Activated T-cell treated with anti-CD3 and anti-CD28 coated beads for 1 hour (primary cell): ENCODE data around the gene CCIN.
"Not testable (repeated sequence)": the region's sequence is repeated elsewhere in the genome, so short reads cannot be mapped to it uniquely, and the experiment has no call there.

Source experiments
- DNase-seq: peaks from one replicate; pipeline ENCODE4 v3.0.0-alpha.2; 2020; ENCODE audit warnings: low read depth

Gene CCIN

GRCh38 chr9:36160126-36160525 is 9.1 kb upstream of the CCIN start:
- DNase-seq: not testable (repeated sequence)

- no peak for DNase-seq
These were observed 8.0 kb upstream of the CCIN start for GRCh38 chr9:36161187-36161586.

GRCh38 chr9:36162211-36162738 is 6.9 kb upstream of the CCIN start:
- no peak for DNase-seq

GRCh38 chr9:36163049-36163785 is 6.0 kb upstream of the CCIN start:
- DNase-seq: no peak

GRCh38 chr9:36163786-36164170 is 5.4 kb upstream of the CCIN start:
- no peak for DNase-seq

- DNase-seq: no peak
These were observed 4.8 kb upstream of the CCIN start for GRCh38 chr9:36164372-36164771.

GRCh38 chr9:36164989-36165388 is 4.2 kb upstream of the CCIN start:
- DNase-seq: no peak

- DNase-seq: no peak
These were observed 3.4 kb upstream of the CCIN start for GRCh38 chr9:36165826-36166167.

GRCh38 chr9:36166168-36166927 is 2.8 kb upstream of the CCIN start:
- peak; percentile 72 for DNase-seq

- DNase-seq: no peak
These were observed 520 bp downstream of the CCIN start for GRCh38 chr9:36169708-36170107.

- no peak for DNase-seq
These were observed 1.3 kb downstream of the CCIN start for GRCh38 chr9:36170531-36170930.

- no peak for DNase-seq
These were observed 4.7 kb downstream of the CCIN start for GRCh38 chr9:36173861-36174260.

GRCh38 chr9:36174271-36174670 is 5.1 kb downstream of the CCIN start:
- DNase-seq: no peak

GRCh38 chr9:36174731-36175130 is 5.5 kb downstream of the CCIN start:
- no peak for DNase-seq

- DNase-seq: not testable (repeated sequence)
These were observed 6.0 kb downstream of the CCIN start for GRCh38 chr9:36175209-36175608.

GRCh38 chr9:36176496-36176895 is 7.3 kb downstream of the CCIN start:
- not testable (repeated sequence) for DNase-seq

GRCh38 chr9:36177571-36177970 is 8.4 kb downstream of the CCIN start:
- DNase-seq: no peak

- DNase-seq: not testable (repeated sequence)
These were observed 11.1 kb downstream of the CCIN start for GRCh38 chr9:36180243-36180642.

- DNase-seq: no peak
These were observed 18.2 kb downstream of the CCIN start for GRCh38 chr9:36187414-36187813.

GRCh38 chr9:36188212-36188611 is 19.0 kb downstream of the CCIN start:
- DNase-seq: no peak

- no peak for DNase-seq
These were observed 20.8 kb downstream of the CCIN start for GRCh38 chr9:36189976-36190375.

GRCh38 chr9:36190388-36191289 is 21.5 kb downstream of the CCIN start, which contains the start of gene CLTA:
TSS of gene CLTA (plus strand) at chr9:36190921. CDS start at chr9:36191057, 136 bp downstream.
- DNase-seq: peak; percentile 85
